ENCODE results near the gene SURF6. TPM values are rescaled to one million over a fixed set of nuclear protein-coding genes. Genes with fewer than 3 reads are reported as not detected.
"Not testable (repeated sequence)": the region's sequence is repeated elsewhere in the genome, so short reads cannot be mapped to it uniquely, and the experiment has no call there.

Gene SURF6
- total RNA-seq, 1 donor from 2014 or later: 15.1 TPM

DNA sequence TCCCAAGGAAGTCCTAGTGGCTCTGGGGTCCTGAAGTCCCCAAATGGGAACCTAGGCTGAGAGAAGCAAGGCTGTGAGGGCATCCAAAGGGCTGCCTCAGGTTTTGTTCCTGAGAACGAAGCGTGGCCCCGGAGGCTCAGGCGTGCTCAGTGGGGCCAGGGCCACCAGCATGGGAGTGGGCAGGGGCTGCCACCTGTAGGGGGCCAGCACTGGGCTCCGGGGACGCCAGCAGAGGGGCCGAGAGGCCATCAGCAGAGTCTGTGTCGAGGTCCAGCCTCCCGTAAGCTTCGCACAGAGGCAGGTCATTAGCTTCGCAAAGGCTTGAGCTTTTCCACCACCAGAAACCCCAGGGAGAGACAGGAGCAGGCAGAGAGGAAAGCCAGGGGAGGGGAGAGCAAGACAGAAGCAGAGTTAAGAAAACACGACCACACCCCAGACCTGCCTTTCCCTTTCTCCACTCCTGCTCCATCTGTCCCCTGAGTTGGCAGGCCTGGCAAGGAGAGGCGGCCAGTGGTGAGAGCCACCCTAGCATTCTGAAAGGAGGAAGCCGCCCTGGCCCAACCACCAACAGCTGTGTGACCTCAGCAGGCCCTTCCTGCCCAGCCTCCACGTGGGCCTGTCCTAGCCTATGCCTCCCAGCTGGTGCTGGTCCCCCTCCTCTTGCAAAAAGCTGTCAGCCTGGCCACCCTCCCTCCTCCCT, 5.5 kb upstream of the SURF6 start:
- Mint-ChIP-seq H3K27me3 (ENCODE audit: low read depth) (no peaks in the 10 kb centered on the region), H3K4me3 (ENCODE audit: unreplicated experiment) (no peak overlapping the region), H3K27ac (ENCODE audit: unreplicated experiment) (no peak overlapping the region), H3K9me3 (ENCODE audit: low read depth) (no peaks in the 10 kb centered on the region), H3K4me1 (ENCODE audit: low read depth) (peaks cover 9% of the 10 kb centered on the region), H3K36me3 (ENCODE audit: low read depth) (peaks cover 11% of the 10 kb centered on the region)
- TF ChIP-seq, protein P1, sequence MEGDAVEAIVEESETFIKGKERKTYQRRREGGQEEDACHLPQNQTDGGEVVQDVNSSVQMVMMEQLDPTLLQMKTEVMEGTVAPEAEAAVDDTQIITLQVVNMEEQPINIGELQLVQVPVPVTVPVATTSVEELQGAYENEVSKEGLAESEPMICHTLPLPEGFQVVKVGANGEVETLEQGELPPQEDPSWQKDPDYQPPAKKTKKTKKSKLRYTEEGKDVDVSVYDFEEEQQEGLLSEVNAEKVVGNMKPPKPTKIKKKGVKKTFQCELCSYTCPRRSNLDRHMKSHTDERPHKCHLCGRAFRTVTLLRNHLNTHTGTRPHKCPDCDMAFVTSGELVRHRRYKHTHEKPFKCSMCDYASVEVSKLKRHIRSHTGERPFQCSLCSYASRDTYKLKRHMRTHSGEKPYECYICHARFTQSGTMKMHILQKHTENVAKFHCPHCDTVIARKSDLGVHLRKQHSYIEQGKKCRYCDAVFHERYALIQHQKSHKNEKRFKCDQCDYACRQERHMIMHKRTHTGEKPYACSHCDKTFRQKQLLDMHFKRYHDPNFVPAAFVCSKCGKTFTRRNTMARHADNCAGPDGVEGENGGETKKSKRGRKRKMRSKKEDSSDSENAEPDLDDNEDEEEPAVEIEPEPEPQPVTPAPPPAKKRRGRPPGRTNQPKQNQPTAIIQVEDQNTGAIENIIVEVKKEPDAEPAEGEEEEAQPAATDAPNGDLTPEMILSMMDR (IDR thresholded peaks at IDR 0.05): no peak
- DNase-seq (ENCODE audit: low spot score): no peak

DNA sequence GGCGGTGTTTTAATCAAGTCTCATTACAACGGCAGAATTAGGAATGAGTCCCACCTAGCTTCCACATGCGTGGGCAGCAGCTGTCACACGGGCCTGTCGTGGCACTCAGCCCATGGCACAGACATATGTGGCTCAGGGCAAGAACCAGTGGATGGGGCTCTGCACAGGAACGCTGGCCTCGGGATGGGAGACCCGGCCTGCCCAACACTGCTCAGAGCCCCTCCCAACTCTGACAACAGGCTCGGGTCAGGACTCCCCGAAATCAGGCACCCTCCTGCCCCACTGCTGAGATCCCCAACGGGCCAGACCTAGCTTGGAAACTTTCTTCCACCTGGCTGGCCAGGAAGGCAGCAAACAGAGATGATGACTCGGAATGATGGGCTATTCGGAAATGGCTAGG, 4.9 kb upstream of the SURF6 start:
- no peak overlapping the region for H3K27ac Mint-ChIP-seq (ENCODE audit: unreplicated experiment)
- no peaks in the 10 kb centered on the region for H3K9me3 Mint-ChIP-seq (ENCODE audit: low read depth)
- H3K27me3 Mint-ChIP-seq (ENCODE audit: low read depth): no peaks in the 10 kb centered on the region
- DNase-seq (ENCODE audit: low spot score): no peak
- peaks cover 6% of the 10 kb centered on the region for H3K4me1 Mint-ChIP-seq (ENCODE audit: low read depth)
- H3K36me3 Mint-ChIP-seq (ENCODE audit: low read depth): peaks cover 11% of the 10 kb centered on the region
- TF ChIP-seq, protein P1 (IDR thresholded peaks at IDR 0.05): no peak
- H3K4me3 Mint-ChIP-seq (ENCODE audit: unreplicated experiment): no peak overlapping the region

DNA sequence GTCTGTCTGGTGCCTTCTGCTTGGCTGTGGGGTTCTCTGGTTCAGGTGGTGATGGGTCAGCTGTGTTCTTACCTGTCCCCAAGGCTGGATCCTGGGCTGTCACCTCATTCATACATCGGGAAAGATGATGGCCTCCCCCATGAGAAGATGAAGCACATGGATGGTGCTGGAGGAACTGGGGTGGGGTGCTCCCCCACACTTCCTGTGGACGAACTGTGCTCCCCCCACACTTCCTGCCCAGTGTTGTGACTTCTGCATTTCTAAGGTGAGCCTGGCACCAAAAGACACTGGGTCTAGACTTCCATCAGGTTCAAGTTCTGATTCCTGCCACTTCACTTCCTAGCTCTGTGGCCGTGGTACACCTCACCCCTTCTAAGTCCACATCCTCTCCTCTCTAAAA, 4.3 kb upstream of the SURF6 start:
- H3K27ac Mint-ChIP-seq (ENCODE audit: unreplicated experiment): no peak overlapping the region
- H3K4me3 Mint-ChIP-seq (ENCODE audit: unreplicated experiment): no peak overlapping the region
- H3K9me3 Mint-ChIP-seq (ENCODE audit: low read depth): no peaks in the 10 kb centered on the region
- peaks cover 11% of the 10 kb centered on the region for H3K36me3 Mint-ChIP-seq (ENCODE audit: low read depth)
- TF ChIP-seq, protein P1 (IDR thresholded peaks at IDR 0.05): no peak
- H3K27me3 Mint-ChIP-seq (ENCODE audit: low read depth): no peaks in the 10 kb centered on the region
- peaks cover 10% of the 10 kb centered on the region for H3K4me1 Mint-ChIP-seq (ENCODE audit: low read depth)
- DNase-seq (ENCODE audit: low spot score): no peak

DNA sequence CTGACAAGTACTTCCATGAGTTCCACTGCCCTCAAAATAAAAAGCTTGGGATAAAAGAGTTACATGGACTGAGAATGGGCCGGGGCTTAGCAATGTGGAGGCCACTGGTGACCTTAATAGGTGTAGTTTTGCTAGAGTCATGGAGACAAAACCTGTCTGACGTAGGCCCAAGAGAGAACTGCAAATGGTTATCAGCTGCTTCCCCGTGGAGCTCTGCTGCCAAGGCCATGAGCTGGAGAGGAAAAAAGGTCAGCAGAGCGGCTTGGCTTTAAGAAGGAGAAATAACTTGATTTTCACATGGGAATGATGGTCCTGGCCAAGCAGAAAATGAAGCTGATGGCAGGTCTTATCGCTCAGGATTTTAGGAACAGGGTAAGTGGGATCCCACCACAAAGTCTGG, 3.7 kb upstream of the SURF6 start:
- Mint-ChIP-seq H3K36me3 (ENCODE audit: low read depth) (peaks cover 10% of the 10 kb centered on the region), H3K4me1 (ENCODE audit: low read depth) (peaks cover 16% of the 10 kb centered on the region), H3K9me3 (ENCODE audit: low read depth) (no peaks in the 10 kb centered on the region), H3K27me3 (ENCODE audit: low read depth) (no peaks in the 10 kb centered on the region), H3K27ac (ENCODE audit: unreplicated experiment) (no peak overlapping the region), H3K4me3 (ENCODE audit: unreplicated experiment) (no peak overlapping the region)
- DNase-seq (ENCODE audit: low spot score): no peak
- TF ChIP-seq, protein P1 (IDR thresholded peaks at IDR 0.05): no peak

DNA sequence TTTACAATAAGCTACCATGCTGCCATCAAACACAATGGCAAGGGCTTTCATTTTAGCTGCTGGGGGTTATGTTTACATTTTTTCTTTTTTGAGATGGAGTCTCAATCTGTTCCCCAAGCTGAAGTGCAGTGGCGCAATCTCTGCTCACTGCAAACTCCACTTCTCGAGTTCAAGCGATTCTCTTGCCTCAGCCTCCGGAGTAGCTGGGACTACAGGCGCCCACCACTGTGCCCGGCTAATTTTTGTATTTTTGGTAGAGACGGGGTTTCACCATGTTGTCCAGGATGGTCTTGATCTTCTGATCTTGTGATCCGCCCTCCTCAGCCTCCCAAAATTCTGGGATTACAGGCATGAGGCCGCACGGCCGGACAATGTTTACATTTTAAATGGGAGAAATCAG, 1.1 kb downstream of the SURF6 start:
- peaks cover 23% of the 10 kb centered on the region for H3K36me3 Mint-ChIP-seq (ENCODE audit: low read depth)
- H3K27ac Mint-ChIP-seq (ENCODE audit: unreplicated experiment): peak overlapping the region; percentile 94
- DNase-seq (ENCODE audit: low spot score): peak; percentile 20
- H3K27me3 Mint-ChIP-seq (ENCODE audit: low read depth); H3K9me3 Mint-ChIP-seq (ENCODE audit: low read depth): not testable (repeated sequence)
- H3K4me1 Mint-ChIP-seq (ENCODE audit: low read depth): peaks cover 19% of the 10 kb centered on the region
- peak overlapping the region; percentile 97 for H3K4me3 Mint-ChIP-seq (ENCODE audit: unreplicated experiment)

DNA sequence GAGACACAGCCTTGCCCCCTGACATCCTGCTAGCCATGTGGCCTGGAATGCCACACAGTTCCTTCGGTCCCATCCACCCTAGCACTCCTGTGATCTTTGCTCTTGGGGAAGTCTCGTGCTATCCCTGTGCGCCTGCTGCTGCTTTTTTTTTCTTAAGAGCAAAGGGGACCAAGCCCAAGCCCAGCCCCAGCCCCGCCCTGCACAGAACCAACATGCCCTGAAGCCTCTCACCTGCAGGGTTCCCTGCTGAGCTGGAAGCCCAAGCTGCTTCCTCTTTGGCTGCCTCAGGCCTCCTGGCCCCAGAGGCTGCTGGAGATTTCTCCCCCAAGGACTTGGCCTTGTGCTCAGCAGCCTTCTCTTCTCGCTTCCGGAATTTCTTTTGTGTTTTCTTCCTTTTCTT, 1.8 kb downstream of the SURF6 start:
- peaks cover 19% of the 10 kb centered on the region for H3K4me1 Mint-ChIP-seq (ENCODE audit: low read depth)
- H3K4me3 Mint-ChIP-seq (ENCODE audit: unreplicated experiment): peak overlapping the region; percentile 19
- H3K9me3 Mint-ChIP-seq (ENCODE audit: low read depth): no peaks in the 10 kb centered on the region
- TF ChIP-seq, protein P1 (IDR thresholded peaks at IDR 0.05): no peak
- DNase-seq (ENCODE audit: low spot score): peak; percentile 30
- no peak overlapping the region for H3K27ac Mint-ChIP-seq (ENCODE audit: unreplicated experiment)
- peaks cover 21% of the 10 kb centered on the region for H3K36me3 Mint-ChIP-seq (ENCODE audit: low read depth)
- H3K27me3 Mint-ChIP-seq (ENCODE audit: low read depth): no peaks in the 10 kb centered on the region

Measured in chondrocyte (in vitro differentiated cells).